H54 (cell line): ENCODE results near the gene ELOVL3.

ENCODE experiments used
- DNase-seq: peaks from one replicate; pipeline ENCODE4 v3.0.0; 2011; ENCODE audit warnings: low spot score, mixed read lengths; ENCODE audit not compliant: insufficient read length
- FAIRE-seq: peaks from 3 replicates; lab custom pipeline; 2011; peaks lifted over from hg19 to GRCh38; lab: Jason Lieb, UNC
- POLR2A ChIP-seq: IDR thresholded peaks from 2 replicates; pipeline ENCODE4 v1.6.1; 2011; ENCODE audit warnings: low read depth, mild to moderate bottlenecking, low read length

Gene ELOVL3

DNA sequence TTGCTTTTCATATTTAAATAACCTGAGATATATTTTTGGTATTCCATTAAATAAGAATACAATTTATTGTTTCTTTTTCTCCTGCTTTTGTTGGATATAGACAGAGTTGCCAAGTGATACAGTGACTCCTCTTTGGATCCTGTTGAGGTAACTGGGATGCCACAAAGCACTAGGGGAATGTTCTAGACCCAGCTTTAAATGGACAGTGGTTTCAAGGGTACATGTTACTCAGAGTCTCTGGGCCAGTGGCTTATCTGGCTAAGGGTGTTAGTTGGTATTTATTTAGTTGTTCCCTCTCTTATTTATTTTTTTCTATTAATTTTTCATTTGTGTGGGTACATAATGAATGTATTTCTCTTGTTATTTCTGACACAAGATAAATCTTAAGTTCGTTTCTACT lies 28.3 kb downstream of the ELOVL3 start:
- no peak for TF ChIP-seq POLR2A
- DNase-seq (no peak), FAIRE-seq (no peak)

DNA sequence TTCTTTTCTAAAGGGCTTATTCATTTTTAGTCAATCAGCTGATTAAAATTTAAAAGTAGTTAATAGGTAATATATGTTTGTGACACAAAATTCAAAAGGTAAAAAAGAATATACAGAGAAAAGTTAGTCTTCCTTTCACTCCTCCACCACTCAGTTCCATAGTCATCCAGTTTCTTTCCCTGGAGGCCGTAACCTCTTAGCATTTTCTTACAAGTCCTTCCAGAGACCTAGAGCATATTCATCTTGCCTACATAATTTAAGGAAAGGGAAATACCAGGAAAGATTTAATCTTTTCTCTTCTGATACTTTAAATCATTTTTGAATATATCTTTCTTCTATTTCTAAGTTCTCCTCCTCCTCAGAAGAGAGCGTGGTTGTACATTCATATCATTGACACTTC lies 29.3 kb downstream of the ELOVL3 start:
- TF ChIP-seq POLR2A = no peak
- FAIRE-seq (no peak), DNase-seq (no peak)

DNA sequence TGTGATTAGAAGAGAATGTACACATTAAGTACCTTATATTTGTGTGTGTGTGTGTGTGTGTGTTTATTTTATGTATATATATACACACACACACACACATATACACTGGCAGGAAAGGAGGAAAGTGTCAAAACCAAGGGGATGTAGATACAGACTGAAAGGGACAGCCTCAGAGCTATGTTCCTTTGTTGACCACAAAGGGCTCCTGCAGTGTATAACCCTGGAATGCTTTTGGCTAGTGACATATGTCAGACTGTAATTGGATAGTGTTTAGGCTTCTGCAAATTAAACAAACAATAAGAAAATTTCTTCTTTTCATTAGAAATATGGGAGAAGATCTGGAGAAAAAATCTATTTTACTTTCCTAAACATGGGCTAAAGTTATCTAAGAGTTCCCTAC lies 35.1 kb downstream of the ELOVL3 start:
- FAIRE-seq (no peak), DNase-seq (no peak)
- no peak for TF ChIP-seq POLR2A

DNA sequence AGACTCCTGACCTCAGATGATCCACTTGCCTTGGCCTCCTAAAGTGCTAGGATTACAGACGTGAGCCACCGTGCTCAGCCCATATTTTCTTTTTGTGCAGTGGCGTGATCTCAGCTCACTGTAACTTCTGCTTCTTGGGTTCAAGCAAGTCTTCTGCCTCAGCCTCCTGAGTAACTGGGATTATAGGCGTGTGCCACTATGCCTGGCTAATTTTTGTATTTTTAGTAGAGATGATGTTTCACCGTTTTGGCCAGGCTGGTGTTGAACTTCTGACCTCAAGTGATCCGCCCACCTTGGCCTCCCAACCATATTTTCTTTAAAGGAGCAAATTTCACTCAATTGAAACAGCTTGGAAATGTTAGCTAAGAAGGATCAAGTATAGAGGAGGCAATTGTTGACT lies 35.7 kb downstream of the ELOVL3 start:
- no peak for TF ChIP-seq POLR2A
- FAIRE-seq (no peak), DNase-seq (no peak)

DNA sequence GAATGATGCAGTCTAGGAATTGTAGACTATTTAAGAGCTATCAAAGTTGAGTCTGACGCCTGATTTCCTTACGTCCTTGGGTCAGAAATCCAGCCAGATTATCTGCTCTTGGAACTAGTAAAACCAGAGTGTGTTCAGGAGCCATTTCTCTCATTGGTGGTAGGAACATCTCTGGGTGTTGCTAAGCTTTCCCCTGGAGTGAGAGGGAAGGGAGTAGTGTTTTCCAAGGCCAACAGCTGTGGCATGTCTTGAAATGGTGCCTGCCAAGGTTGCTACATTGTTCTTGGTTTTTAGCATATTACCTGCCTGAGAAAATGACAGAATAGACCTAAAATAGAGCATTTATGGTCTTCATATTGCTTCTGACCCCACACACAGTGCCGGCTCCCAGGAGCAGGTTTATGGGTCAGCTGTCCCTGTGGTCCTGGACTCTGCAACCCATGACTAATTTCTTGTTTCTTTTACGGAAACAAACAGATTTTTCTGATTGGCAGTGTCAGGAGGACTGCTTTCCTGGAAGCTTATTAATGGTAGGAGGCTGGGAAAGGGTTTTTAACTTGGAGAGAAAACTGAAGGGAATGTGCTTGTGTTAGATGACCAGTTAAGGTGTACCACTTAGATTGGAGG lies 36.8 kb downstream of the ELOVL3 start:
- DNase-seq (no peak), FAIRE-seq (no peak)

DNA sequence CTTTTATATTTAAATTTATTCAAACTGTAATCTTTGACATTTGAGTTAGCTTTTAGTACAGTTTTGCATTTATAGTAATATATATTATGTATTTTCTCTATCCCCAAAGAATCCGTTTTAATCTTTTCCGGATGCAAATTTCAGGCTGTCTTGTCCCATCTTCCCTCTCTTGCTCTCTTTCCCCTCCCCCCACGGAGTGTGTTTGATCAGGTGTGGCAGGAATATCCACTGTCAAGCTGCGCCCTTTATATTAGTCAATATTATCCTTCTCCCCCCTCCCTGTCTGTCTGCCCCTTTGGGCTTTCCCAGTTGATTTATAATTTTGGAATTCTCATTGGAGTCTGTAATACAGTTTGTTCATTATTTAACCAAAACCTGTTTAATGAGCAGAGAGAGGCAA lies 38.3 kb downstream of the ELOVL3 start:
- FAIRE-seq (no peak), DNase-seq (no peak)
- no peak for TF ChIP-seq POLR2A

More for the DNA sequence above, 36.8 kb downstream of the ELOVL3 start:
- TF ChIP-seq POLR2A = no peak

DNA sequence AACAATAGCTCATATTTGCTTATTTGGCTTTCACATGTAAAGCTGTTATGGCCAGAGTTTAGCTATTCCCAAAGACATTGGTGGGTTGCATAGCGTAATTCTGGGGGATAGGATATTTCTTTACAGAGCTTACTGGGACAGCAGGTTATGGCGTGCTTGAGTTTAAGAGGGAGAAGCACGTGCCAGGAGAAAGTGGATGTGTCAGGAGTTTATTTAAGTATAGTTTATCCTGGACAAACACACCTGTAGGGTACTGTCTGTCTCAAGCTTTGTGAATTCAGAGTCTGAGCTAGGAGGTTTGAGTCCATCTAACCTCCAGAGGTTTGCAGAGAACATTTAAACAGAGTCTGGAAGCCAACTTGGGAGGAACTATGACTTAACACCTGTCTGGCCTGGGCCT lies 40.6 kb downstream of the ELOVL3 start:
- FAIRE-seq = no peak
- TF ChIP-seq POLR2A = no peak
- no peak for DNase-seq

DNA sequence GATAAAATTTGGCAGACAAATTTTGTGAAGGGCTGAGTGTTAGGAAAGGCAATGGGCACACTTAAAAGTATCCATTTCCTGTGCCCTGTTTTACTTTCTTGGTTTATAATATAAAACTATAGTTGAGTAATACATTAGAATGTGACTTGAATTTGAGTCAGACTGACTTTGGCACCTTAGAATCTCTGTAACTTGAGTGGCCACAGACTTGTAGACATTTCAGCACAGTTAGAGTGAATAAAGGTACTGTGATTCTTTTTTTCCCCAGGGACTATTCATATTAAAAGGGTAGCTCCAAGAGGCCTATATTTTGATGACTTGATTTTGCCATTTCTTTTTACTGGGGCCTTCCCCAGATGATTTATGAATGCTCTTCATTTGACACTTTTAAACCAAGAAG lies 41.6 kb downstream of the ELOVL3 start:
- DNase-seq = peak; percentile 13

DNA sequence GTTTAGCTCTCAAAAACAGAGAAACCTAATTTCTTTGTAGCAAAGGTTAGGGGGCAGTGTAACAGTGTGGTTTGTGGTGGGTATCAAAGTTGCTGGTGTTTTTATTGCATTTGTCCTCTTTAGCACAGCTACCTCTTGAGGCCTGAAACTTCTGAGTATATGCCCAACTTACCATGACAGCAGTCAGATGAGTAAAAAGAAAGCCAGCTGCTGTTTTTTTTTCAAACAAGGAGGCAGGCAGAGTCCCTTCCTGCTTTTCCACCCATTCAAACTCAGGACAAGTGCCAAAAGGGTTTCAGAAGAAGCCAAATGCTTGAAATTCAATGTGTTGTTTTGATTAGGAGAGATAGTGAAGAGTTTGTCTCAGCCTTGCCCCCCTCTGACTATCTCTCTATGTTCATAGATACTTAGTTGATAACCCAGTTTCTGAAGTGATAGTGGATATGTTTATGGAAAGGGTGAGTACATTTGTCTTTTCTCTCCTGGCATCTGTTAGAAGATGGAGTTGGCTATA lies 42.3 kb downstream of the ELOVL3 start:
- TF ChIP-seq POLR2A = no peak
- no peak for DNase-seq
- FAIRE-seq = no peak

More for the DNA sequence above, 41.6 kb downstream of the ELOVL3 start:
- FAIRE-seq = no peak
- TF ChIP-seq POLR2A = no peak

DNA sequence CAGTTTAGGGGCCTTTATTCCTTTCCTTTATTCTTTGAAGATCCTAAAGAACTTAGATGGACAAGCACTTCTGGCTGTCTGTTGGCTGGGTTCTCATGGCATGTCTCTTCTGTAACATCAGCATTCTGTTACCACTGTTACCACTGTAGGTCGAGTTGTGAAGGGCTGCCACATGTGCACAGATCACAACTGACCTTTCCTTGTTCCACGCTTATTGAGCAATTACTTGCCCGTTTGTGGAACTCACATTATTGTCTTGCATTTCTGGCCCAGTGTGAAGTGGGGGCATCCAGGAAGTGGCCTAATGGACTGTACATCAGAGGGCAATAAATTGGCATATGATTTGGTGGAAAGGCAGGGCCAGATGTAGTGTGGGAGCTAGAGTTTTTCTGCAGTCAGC lies 42.9 kb downstream of the ELOVL3 start:
- DNase-seq (no peak), FAIRE-seq (no peak)
- TF ChIP-seq POLR2A = no peak

DNA sequence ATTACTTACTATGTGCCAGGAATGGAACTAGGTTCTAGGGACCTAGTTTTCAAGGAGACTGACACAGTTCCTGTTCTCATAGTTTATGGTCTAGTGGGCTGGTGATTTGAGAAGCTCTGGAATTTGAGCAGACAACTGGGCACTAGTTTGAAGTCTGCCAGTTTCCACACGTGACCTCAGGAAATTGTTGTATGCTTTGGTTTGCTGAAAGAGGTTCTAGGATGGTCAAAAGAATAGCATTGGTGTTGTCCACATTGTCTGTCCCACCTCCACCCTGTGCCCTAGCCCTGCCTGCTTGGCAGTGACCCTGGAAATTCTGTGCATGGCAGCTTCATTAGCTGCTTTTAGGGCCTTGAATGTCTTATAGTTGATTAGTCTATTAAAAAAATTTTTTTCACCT lies 48.0 kb downstream of the ELOVL3 start:
- no peak for TF ChIP-seq POLR2A
- DNase-seq (no peak), FAIRE-seq (no peak)

DNA sequence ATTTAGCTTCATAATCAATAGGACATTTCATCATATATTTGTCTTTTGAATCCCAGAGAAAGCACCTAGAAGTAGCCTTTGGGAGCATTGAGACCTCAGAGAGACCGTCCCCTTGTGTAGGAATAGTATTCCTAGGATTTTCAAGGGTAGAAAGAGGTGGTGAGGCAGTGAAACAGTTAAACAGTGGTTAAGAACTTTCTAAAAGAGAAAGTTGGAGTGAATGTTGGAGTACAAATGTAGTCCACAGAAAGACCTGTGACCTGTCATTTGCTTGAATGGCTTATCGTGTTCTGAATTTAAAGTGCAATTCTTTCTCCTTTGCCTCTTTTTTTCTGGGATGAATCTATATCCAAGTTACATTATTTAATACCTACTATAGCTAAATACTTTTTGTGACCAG lies 49.2 kb downstream of the ELOVL3 start:
- TF ChIP-seq POLR2A = no peak
- FAIRE-seq (no peak), DNase-seq (no peak)

DNA sequence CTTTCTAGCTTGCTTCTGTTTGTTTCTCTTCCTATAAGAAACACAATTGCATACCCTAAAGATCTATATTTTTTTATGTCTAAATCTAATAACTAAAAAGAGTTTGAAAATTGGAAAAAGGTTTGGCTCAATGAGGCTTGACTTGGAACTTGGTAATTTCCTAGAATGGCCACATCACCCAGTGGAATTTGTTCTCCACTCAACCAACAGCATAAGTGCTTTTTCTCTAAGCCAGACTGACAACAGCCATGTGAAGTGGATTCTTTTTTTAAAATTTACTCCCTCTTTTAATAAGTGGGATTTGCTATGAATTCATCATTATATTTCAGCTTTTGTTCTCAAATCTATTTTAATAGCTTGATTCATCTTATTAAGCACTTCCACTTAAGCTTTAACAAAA lies 53.0 kb downstream of the ELOVL3 start:
- no peak for TF ChIP-seq POLR2A
- FAIRE-seq (no peak), DNase-seq (no peak)
